GM21447 (cell line): ENCODE data around the gene COL4A3.

ENCODE experiments used
- ATAC-seq: cut with Tn5 transposase; IDR thresholded peaks from one replicate; pipeline ENCODE4 v1.9.1; 2021; ENCODE audit not compliant: unreplicated experiment

COL4A3 gene

GRCh38 chr2:227285741-227286236 is 121.4 kb downstream of the COL4A3 start:
- no peak for ATAC-seq

- ATAC-seq: no peak
Measured at GRCh38 chr2:227287771-227288170, 123.3 kb downstream of the COL4A3 start.

GRCh38 chr2:227292314-227292713 is 127.9 kb downstream of the COL4A3 start:
- ATAC-seq: no peak

- no peak for ATAC-seq
Measured at GRCh38 chr2:227293531-227293930, 129.1 kb downstream of the COL4A3 start.

GRCh38 chr2:227295806-227296205 is 131.4 kb downstream of the COL4A3 start:
- no peak for ATAC-seq

- ATAC-seq: no peak
Measured at GRCh38 chr2:227296671-227297405, 132.4 kb downstream of the COL4A3 start.

GRCh38 chr2:227301523-227301922 is 137.1 kb downstream of the COL4A3 start:
- ATAC-seq: no peak

GRCh38 chr2:227308784-227309183 is 144.4 kb downstream of the COL4A3 start:
- peak; percentile 76 for ATAC-seq

- no peak for ATAC-seq
Measured at GRCh38 chr2:227310756-227311110, 146.3 kb downstream of the COL4A3 start.

- ATAC-seq: no peak
Measured at GRCh38 chr2:227311861-227312506, 147.6 kb downstream of the COL4A3 start.

- ATAC-seq: no peak
Measured at GRCh38 chr2:227312579-227312978, 148.2 kb downstream of the COL4A3 start.

- no peak for ATAC-seq
Measured at GRCh38 chr2:227313310-227313709, 148.9 kb downstream of the COL4A3 start.

GRCh38 chr2:227317834-227318233 is 153.4 kb downstream of the COL4A3 start:
- ATAC-seq: no peak

GRCh38 chr2:227320305-227321094 is 156.1 kb downstream of the COL4A3 start:
- ATAC-seq: no peak

- ATAC-seq: no peak
Measured at GRCh38 chr2:227322530-227323205, 158.2 kb downstream of the COL4A3 start.

- no peak for ATAC-seq
Measured at GRCh38 chr2:227323818-227324217, 159.4 kb downstream of the COL4A3 start.

GRCh38 chr2:227324642-227324994 is 160.2 kb downstream of the COL4A3 start:
- peak; percentile 12 for ATAC-seq

- ATAC-seq: peak; percentile 95
Measured at GRCh38 chr2:227324995-227325838, 160.8 kb downstream of the COL4A3 start, which contains the start of gene MFF. MFF (plus strand) TSS chr2:227325251; CDS start chr2:227330666, 5,415 bp downstream.

GRCh38 chr2:227325839-227326195 is 161.4 kb downstream of the COL4A3 start:
- peak; percentile 8 for ATAC-seq

GRCh38 chr2:227326783-227327182 is 162.4 kb downstream of the COL4A3 start:
- no peak for ATAC-seq
